Measurements from ENCODE around the gene ASTN2. TPM values are rescaled to one million over a fixed set of nuclear protein-coding genes. Genes with fewer than 3 reads are reported as not detected.

The ASTN2 gene
- total RNA-seq, 1 experiment from 2014 or later, result 4.8 TPM

GRCh38 chr9:117454711-117455110, 39.9 kb upstream of the ASTN2 start:
- no peak overlapping the region for H3K27ac ChIP-seq (ENCODE audit: low read depth, low read length)
- no peaks in the 10 kb centered on the region for H3K79me2 ChIP-seq (ENCODE audit: insufficient read depth, low read length)
- TF ChIP-seq POLR2A (IDR thresholded peaks at IDR 0.05; ENCODE audit: borderline replicate concordance, extremely low read depth, insufficient read depth, insufficient read length) (no peak), ATF3 (IDR thresholded peaks at IDR 0.05) (no peak), FOSL1 (IDR thresholded peaks at IDR 0.05; ENCODE audit: low read depth) (no peak), EZH2 (IDR thresholded peaks at IDR 0.05) (no peak), CTCF (IDR thresholded peaks at IDR 0.05 in 2 of 3, conservative IDR thresholded peaks at IDR 0.05 in 1 of 3; ENCODE audit: borderline replicate concordance in 1 of 3, insufficient read depth in 1 of 3, low read depth in 2 of 3, low read length in 2 of 3) (no peak), MAX (IDR thresholded peaks at IDR 0.05) (no peak), SIN3A (IDR thresholded peaks at IDR 0.05; ENCODE audit: low read depth) (no peak), ZBTB33 (IDR thresholded peaks at IDR 0.05; ENCODE audit: extremely low read depth, insufficient replicate concordance, low read length) (no peak)
- RAD21 ChIA-PET (ENCODE audit: low non-redundant PET in 1 of 2, low total read pairs in 2 of 2, uncharacterized antibody in 2 of 2, unreplicated experiment in 2 of 2), result no interaction called here
- no peaks in the 10 kb centered on the region for H3K27me3 ChIP-seq (ENCODE audit: insufficient read depth, low read length)
- no peak overlapping the region for H2AFZ ChIP-seq (ENCODE audit: low read depth, low read length, poor library complexity, severe bottlenecking)
- no peaks in the 10 kb centered on the region for H3K9me2 ChIP-seq (ENCODE audit: insufficient read depth)
- H3K9ac ChIP-seq (ENCODE audit: low read length), result no peak overlapping the region
- DNase-seq (ENCODE audit: low read depth, low spot score) (no peak), ATAC-seq (no peak)
- H4K20me1 ChIP-seq (ENCODE audit: insufficient read depth), result no peaks in the 10 kb centered on the region
- POLR2A ChIA-PET, result no interaction called here
- H3K4me2 ChIP-seq (ENCODE audit: low read length), result no peak overlapping the region
- CTCF ChIA-PET, result no interaction called here
- H3K4me3 ChIP-seq (replicated peaks in 1 of 2; ENCODE audit: low read depth in 1 of 2, low read length in 2 of 2), result no peak overlapping the region
- H3K36me3 ChIP-seq (ENCODE audit: control insufficient read depth in 1 of 2, insufficient read depth in 2 of 2, low read length in 2 of 2), result no peaks in the 10 kb centered on the region
- no peaks in the 10 kb centered on the region; a peak in 1 of 4 replicates for H3K9me3 ChIP-seq (ENCODE audit: control insufficient read depth in 1 of 2, insufficient read depth in 1 of 2, low read depth in 1 of 2, low read length in 2 of 2)
- no TSS peak for BruUV-seq (replicated peaks)
- no peaks in the 10 kb centered on the region for H3K4me1 ChIP-seq (ENCODE audit: control insufficient read depth in 1 of 2, insufficient read depth in 2 of 2, low read length in 2 of 2)
- intact Hi-C loops (cut with micrococcal nuclease), result no loop called here
